Stimulated activated CD4-positive, alpha-beta T cell treated with anti-CD3 and anti-CD28 coated beads, Interleukin-2, amount 100 ng/mL, for 4 hours (primary cell): ENCODE results near the gene ADNP.

Experiments
- DNase-seq: peaks from one replicate; pipeline ENCODE4 v3.0.0-alpha.2; 2020; ENCODE audit warnings: low read depth

The ADNP gene

GRCh38 chr20:50932016-50932485 is 814 bp upstream of the ADNP start:
- no peak for DNase-seq

GRCh38 chr20:50930976-50931305 is 296 bp downstream of the ADNP start:
- no peak for DNase-seq

- no peak for DNase-seq
These were observed 880 bp downstream of the ADNP start for GRCh38 chr20:50930139-50930975.

GRCh38 chr20:50929299-50930138 is 1.7 kb downstream of the ADNP start:
- peak; percentile 88 for DNase-seq

GRCh38 chr20:50928469-50928868 is 2.8 kb downstream of the ADNP start:
- DNase-seq = no peak

- no peak for DNase-seq
These were observed 4.7 kb downstream of the ADNP start for GRCh38 chr20:50926530-50926929.

- no peak for DNase-seq
These were observed 6.8 kb downstream of the ADNP start for GRCh38 chr20:50924261-50924920.

- no peak for DNase-seq
These were observed 9.3 kb downstream of the ADNP start for GRCh38 chr20:50921803-50922501.

GRCh38 chr20:50920997-50921396 is 10.2 kb downstream of the ADNP start:
- no peak for DNase-seq

- DNase-seq = no peak
These were observed 11.7 kb downstream of the ADNP start for GRCh38 chr20:50919567-50919966.

GRCh38 chr20:50918403-50918802 is 12.8 kb downstream of the ADNP start:
- DNase-seq = no peak

GRCh38 chr20:50916934-50917333 is 14.3 kb downstream of the ADNP start:
- no peak for DNase-seq

GRCh38 chr20:50916257-50916656 is 15.0 kb downstream of the ADNP start:
- no peak for DNase-seq

- no peak for DNase-seq
These were observed 15.8 kb downstream of the ADNP start for GRCh38 chr20:50915424-50915823.

GRCh38 chr20:50913690-50914375 is 17.4 kb downstream of the ADNP start:
- DNase-seq = no peak

- DNase-seq = no peak
These were observed 19.5 kb downstream of the ADNP start for GRCh38 chr20:50911716-50912115.

GRCh38 chr20:50911030-50911429 is 20.2 kb downstream of the ADNP start:
- no peak for DNase-seq

- no peak for DNase-seq
These were observed 21.8 kb downstream of the ADNP start for GRCh38 chr20:50909413-50909812.

GRCh38 chr20:50904067-50904570 is 27.1 kb downstream of the ADNP start:
- DNase-seq = no peak

- no peak for DNase-seq
These were observed 27.7 kb downstream of the ADNP start for GRCh38 chr20:50903353-50904051.

- no peak for DNase-seq
These were observed 29.9 kb downstream of the ADNP start for GRCh38 chr20:50901301-50901700.
